ENCODE results near the gene TMEM258. TPM values are rescaled to one million over a fixed set of nuclear protein-coding genes. Genes with fewer than 3 reads are reported as not detected.

TMEM258 gene
- total and polyA plus RNA-seq, 2 experiments from 2014 or later = 72.8 to 258 TPM

GRCh38 chr11:61834278-61835048 lies 42.1 kb upstream of the TMEM258 start:
- Histone ChIP-seq H3K27ac (no peak overlapping the region), H3F3A (ENCODE audit: insufficient read depth) (peaks cover 8% of the 10 kb centered on the region), H3K4me2 (ENCODE audit: unreplicated experiment) (no peak overlapping the region), H3K27me3 (replicated peaks; ENCODE audit: insufficient read depth) (no peaks in the 10 kb centered on the region), H3K9me3 (ENCODE audit: low read depth) (no peaks in the 10 kb centered on the region), H3K9ac (no peak overlapping the region), H2AFZ (no peak overlapping the region), H3K4me1 (ENCODE audit: insufficient read depth) (peaks cover 9% of the 10 kb centered on the region), H3K36me3 (ENCODE audit: low read depth) (no peaks in the 10 kb centered on the region), H4K20me1 (ENCODE audit: insufficient read depth) (no peaks in the 10 kb centered on the region), H3K9me2 (ENCODE audit: insufficient read depth) (no peaks in the 10 kb centered on the region), H3K4me3 (no peak overlapping the region), H3K79me2 (ENCODE audit: insufficient read depth) (no peaks in the 10 kb centered on the region)
- in situ Hi-C loops (cut with MboI) = no loop called here
- WGBS, 2 experiments (ENCODE audit: low coverage in 1 of 2, low lambda C conversion rate in 2 of 2, missing lambda C conversion rate in 2 of 2) = 65 to 67% methylated on average over 11 to 12 of the region's 12 CpGs
- no peak for TF ChIP-seq EZH2phosphoT487 (IDR thresholded peaks at IDR 0.05; ENCODE audit: insufficient read depth, low read depth)
- no peak for TF ChIP-seq EZH2 (IDR thresholded peaks at IDR 0.05; ENCODE audit: insufficient read depth, poor library complexity, severe bottlenecking)
- peak; percentile 20 for DNase-seq

GRCh38 chr11:61833926-61834277 lies 41.5 kb upstream of the TMEM258 start:
- H3K4me1 ChIP-seq (ENCODE audit: insufficient read depth) = peaks cover 9% of the 10 kb centered on the region
- in situ Hi-C loops (cut with MboI) = no loop called here
- no peaks in the 10 kb centered on the region for H3K36me3 ChIP-seq (ENCODE audit: low read depth)
- H4K20me1 ChIP-seq (ENCODE audit: insufficient read depth) = no peaks in the 10 kb centered on the region
- peaks cover 8% of the 10 kb centered on the region for H3F3A ChIP-seq (ENCODE audit: insufficient read depth)
- no peak overlapping the region for H2AFZ ChIP-seq
- DNase-seq = no peak
- no peak overlapping the region for H3K4me3 ChIP-seq
- H3K4me2 ChIP-seq (ENCODE audit: unreplicated experiment) = no peak overlapping the region
- H3K9me3 ChIP-seq (ENCODE audit: low read depth) = no peaks in the 10 kb centered on the region
- H3K9me2 ChIP-seq (ENCODE audit: insufficient read depth) = no peaks in the 10 kb centered on the region
- no peaks in the 10 kb centered on the region for H3K79me2 ChIP-seq (ENCODE audit: insufficient read depth)
- no peak for TF ChIP-seq EZH2phosphoT487 (IDR thresholded peaks at IDR 0.05; ENCODE audit: insufficient read depth, low read depth)
- TF ChIP-seq EZH2 (IDR thresholded peaks at IDR 0.05; ENCODE audit: insufficient read depth, poor library complexity, severe bottlenecking) = no peak
- H3K27ac ChIP-seq = no peak overlapping the region
- 93% methylated on average over 12 of the region's 12 CpGs for WGBS, 2 experiments (ENCODE audit: low coverage in 1 of 2, low lambda C conversion rate in 2 of 2, missing lambda C conversion rate in 2 of 2)
- H3K27me3 ChIP-seq (replicated peaks; ENCODE audit: insufficient read depth) = no peaks in the 10 kb centered on the region
- no peak overlapping the region for H3K9ac ChIP-seq

GRCh38 chr11:61833471-61833870 lies 41.1 kb upstream of the TMEM258 start:
- H2AFZ ChIP-seq = no peak overlapping the region
- peaks cover 9% of the 10 kb centered on the region for H3K4me1 ChIP-seq (ENCODE audit: insufficient read depth)
- H3K27me3 ChIP-seq (replicated peaks; ENCODE audit: insufficient read depth) = no peaks in the 10 kb centered on the region
- in situ Hi-C loops (cut with MboI) = no loop called here
- no peak for TF ChIP-seq EZH2 (IDR thresholded peaks at IDR 0.05; ENCODE audit: insufficient read depth, poor library complexity, severe bottlenecking)
- no peak for TF ChIP-seq EZH2phosphoT487 (IDR thresholded peaks at IDR 0.05; ENCODE audit: insufficient read depth, low read depth)
- H3K27ac ChIP-seq = no peak overlapping the region
- H3K9me3 ChIP-seq (ENCODE audit: low read depth) = no peaks in the 10 kb centered on the region
- H4K20me1 ChIP-seq (ENCODE audit: insufficient read depth) = no peaks in the 10 kb centered on the region
- peaks cover 8% of the 10 kb centered on the region for H3F3A ChIP-seq (ENCODE audit: insufficient read depth)
- no peak overlapping the region for H3K4me3 ChIP-seq
- no peaks in the 10 kb centered on the region for H3K36me3 ChIP-seq (ENCODE audit: low read depth)
- H3K4me2 ChIP-seq (ENCODE audit: unreplicated experiment) = no peak overlapping the region
- no peak overlapping the region for H3K9ac ChIP-seq
- 91% methylated on average over 11 of the region's 11 CpGs for WGBS, 2 experiments (ENCODE audit: low coverage in 1 of 2, low lambda C conversion rate in 2 of 2, missing lambda C conversion rate in 2 of 2)
- DNase-seq = no peak
- H3K79me2 ChIP-seq (ENCODE audit: insufficient read depth) = no peaks in the 10 kb centered on the region
- no peaks in the 10 kb centered on the region for H3K9me2 ChIP-seq (ENCODE audit: insufficient read depth)

GRCh38 chr11:61832754-61833153 lies 40.4 kb upstream of the TMEM258 start:
- Histone ChIP-seq H3K9me3 (ENCODE audit: low read depth) (no peaks in the 10 kb centered on the region), H3K4me2 (ENCODE audit: unreplicated experiment) (no peak overlapping the region), H3K27me3 (replicated peaks; ENCODE audit: insufficient read depth) (no peaks in the 10 kb centered on the region), H3K27ac (no peak overlapping the region), H2AFZ (no peak overlapping the region), H3F3A (ENCODE audit: insufficient read depth) (peaks cover 8% of the 10 kb centered on the region), H3K9me2 (ENCODE audit: insufficient read depth) (no peaks in the 10 kb centered on the region), H3K4me1 (ENCODE audit: insufficient read depth) (peaks cover 9% of the 10 kb centered on the region), H3K4me3 (no peak overlapping the region), H3K9ac (no peak overlapping the region), H4K20me1 (ENCODE audit: insufficient read depth) (no peaks in the 10 kb centered on the region), H3K36me3 (ENCODE audit: low read depth) (no peaks in the 10 kb centered on the region), H3K79me2 (ENCODE audit: insufficient read depth) (no peaks in the 10 kb centered on the region)
- WGBS, 2 experiments (ENCODE audit: low coverage in 1 of 2, low lambda C conversion rate in 2 of 2, missing lambda C conversion rate in 2 of 2) = 76 to 82% methylated on average over 7 of the region's 7 CpGs
- TF ChIP-seq EZH2phosphoT487 (IDR thresholded peaks at IDR 0.05; ENCODE audit: insufficient read depth, low read depth) = no peak
- in situ Hi-C loops (cut with MboI) = no loop called here
- DNase-seq = no peak
